Osteoblast (primary cell): Measurements from ENCODE around the gene HUS1B. TPM values are rescaled to one million over a fixed set of nuclear protein-coding genes. Genes with fewer than 3 reads are reported as not detected.

Experiments used
- DNase-seq: peaks from one replicate; pipeline ENCODE4 v3.0.0; 2011; ENCODE audit warnings: low spot score, mixed read lengths; ENCODE audit not compliant: insufficient read length; ENCODE audit errors: missing footprints
- H2AFZ ChIP-seq: 2 replicates; pipeline ENCODE4 v1.6.0; 2011; ENCODE audit warnings: mild to moderate bottlenecking, low read length
- H3K27ac ChIP-seq: 2 replicates; pipeline ENCODE4 v1.5.1; 2011; ENCODE audit warnings: mild to moderate bottlenecking, low read depth, low read length, moderate library complexity
- H3K27me3 ChIP-seq: 2 replicates; pipeline ENCODE4 v1.6.0; 2012; ENCODE audit warnings: mild to moderate bottlenecking, control low read depth, inconsistent platforms, low read length, moderate library complexity; ENCODE audit not compliant: insufficient read depth
- H3K36me3 ChIP-seq: 2 replicates; pipeline ENCODE4 v1.5.1; 2011; ENCODE audit warnings: mild to moderate bottlenecking, low read length, control low read depth, moderate library complexity; ENCODE audit not compliant: insufficient read depth
- H3K4me1 ChIP-seq: 2 replicates; pipeline ENCODE4 v1.5.1; 2011; ENCODE audit warnings: mild to moderate bottlenecking, low read length, control low read depth, moderate library complexity; ENCODE audit not compliant: insufficient read depth
- H3K4me2 ChIP-seq: 2 replicates; pipeline ENCODE4 v1.6.0; 2011; ENCODE audit warnings: mild to moderate bottlenecking, low read length; ENCODE audit not compliant: insufficient read depth
- H3K4me3 ChIP-seq: fragments of 200-600 bp; sonication (generic); 3 replicates; pipeline ENCODE4 v1.5.1; 2012; ENCODE audit warnings: mild to moderate bottlenecking, low read length, inconsistent platforms; ENCODE audit not compliant: insufficient read depth
- H3K79me2 ChIP-seq: 2 replicates; pipeline ENCODE4 v1.6.0; 2012; ENCODE audit warnings: mild to moderate bottlenecking, low read length, control low read depth, inconsistent platforms; ENCODE audit not compliant: insufficient read depth
- H3K9me3 ChIP-seq: 2 replicates; pipeline ENCODE4 v1.5.1; 2011; ENCODE audit warnings: low read depth, low read length, control low read depth
- H4K20me1 ChIP-seq: 2 replicates; pipeline ENCODE4 v1.6.0; 2012; ENCODE audit warnings: mild to moderate bottlenecking, low read length, control low read depth; ENCODE audit not compliant: insufficient read depth
- total RNA-seq: library from RNA; depleted of rRNA; stranded (reverse); fragments of >200 nt; gene quantifications from 2 replicates; pipeline ENCODE4 v1.2.3, GENCODE V29; 2012
- TF ChIP-seq, protein P1 (sequence below): IDR thresholded peaks from 2 replicates; pipeline ENCODE4 v1.5.1; 2011; ENCODE audit warnings: mild to moderate bottlenecking, low read depth, low read length, moderate library complexity; ENCODE audit errors: extremely low read depth

The HUS1B gene
- total RNA-seq, 1 donor = 0.72 TPM

DNA sequence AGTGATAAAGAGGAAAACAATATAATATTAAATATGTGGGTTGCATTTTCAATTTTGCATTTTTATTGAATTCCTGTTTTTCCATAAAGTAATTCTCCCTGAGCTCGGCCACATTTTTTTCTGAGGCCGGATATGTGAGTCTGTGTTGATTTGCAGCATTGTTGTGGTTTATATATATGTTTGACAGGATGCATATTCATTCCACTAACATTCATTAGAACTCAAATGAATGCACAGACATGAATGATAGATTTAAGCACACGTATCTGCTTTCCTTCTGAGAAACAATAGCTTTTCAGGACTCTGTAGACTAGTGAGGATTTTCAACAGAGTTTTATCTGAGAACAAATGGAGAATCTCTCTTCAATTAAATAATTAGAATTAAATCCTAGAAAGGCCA, 46.7 kb upstream of the HUS1B start:
- Histone ChIP-seq H4K20me1 (no peaks in the 10 kb centered on the region), H3K27me3 (peaks cover 23% of the 10 kb centered on the region), H2AFZ (no peak overlapping the region), H3K36me3 (no peaks in the 10 kb centered on the region), H3K4me1 (no peaks in the 10 kb centered on the region), H3K27ac (no peak overlapping the region), H3K9me3 (no peaks in the 10 kb centered on the region), H3K79me2 (no peaks in the 10 kb centered on the region), H3K4me2 (no peak overlapping the region), H3K4me3 (no peak overlapping the region)
- no peak for DNase-seq
- TF ChIP-seq, protein P1, sequence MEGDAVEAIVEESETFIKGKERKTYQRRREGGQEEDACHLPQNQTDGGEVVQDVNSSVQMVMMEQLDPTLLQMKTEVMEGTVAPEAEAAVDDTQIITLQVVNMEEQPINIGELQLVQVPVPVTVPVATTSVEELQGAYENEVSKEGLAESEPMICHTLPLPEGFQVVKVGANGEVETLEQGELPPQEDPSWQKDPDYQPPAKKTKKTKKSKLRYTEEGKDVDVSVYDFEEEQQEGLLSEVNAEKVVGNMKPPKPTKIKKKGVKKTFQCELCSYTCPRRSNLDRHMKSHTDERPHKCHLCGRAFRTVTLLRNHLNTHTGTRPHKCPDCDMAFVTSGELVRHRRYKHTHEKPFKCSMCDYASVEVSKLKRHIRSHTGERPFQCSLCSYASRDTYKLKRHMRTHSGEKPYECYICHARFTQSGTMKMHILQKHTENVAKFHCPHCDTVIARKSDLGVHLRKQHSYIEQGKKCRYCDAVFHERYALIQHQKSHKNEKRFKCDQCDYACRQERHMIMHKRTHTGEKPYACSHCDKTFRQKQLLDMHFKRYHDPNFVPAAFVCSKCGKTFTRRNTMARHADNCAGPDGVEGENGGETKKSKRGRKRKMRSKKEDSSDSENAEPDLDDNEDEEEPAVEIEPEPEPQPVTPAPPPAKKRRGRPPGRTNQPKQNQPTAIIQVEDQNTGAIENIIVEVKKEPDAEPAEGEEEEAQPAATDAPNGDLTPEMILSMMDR = no peak

DNA sequence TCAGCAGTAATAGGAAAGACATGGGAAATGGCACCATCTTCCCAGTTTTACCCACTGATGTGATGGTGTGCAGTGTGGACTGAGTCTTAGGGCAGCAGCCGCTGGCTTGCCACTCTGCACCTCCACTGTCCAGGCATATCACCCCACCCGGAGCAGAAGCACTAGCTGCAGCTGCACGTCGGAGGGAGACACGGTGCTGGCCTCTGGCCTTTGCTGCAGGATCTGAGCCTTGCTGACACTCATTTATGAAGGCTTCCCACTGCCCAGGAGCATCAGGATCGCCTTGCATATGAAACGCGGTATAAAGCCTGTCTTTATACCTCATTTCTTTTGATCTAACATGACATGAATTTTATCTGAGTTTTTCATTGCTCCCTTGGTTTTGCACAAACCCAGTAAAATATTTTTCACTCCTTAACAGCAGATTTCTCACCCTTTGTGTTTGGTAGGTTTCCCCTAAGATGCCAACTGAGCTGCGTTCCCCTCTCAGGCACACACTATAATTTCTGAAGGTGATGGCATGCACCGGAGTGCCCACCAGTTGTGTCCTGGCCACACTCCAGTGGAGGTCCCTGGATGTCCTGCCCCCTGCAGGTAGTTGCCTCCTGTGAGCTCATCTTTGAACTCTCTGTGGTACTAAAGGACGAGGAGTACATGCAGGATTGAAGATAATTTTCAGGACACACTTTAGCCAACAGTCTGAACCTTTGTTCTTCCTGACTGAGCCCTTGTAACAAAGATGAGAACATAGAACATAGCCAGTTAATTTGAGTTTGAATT, 45.0 kb upstream of the HUS1B start:
- H3K27me3 ChIP-seq = peaks cover 14% of the 10 kb centered on the region
- TF ChIP-seq, protein P1 = no peak
- H3K36me3 ChIP-seq = no peaks in the 10 kb centered on the region
- H3K4me2 ChIP-seq = no peak overlapping the region
- H3K9me3 ChIP-seq = no peaks in the 10 kb centered on the region
- no peaks in the 10 kb centered on the region for H3K4me1 ChIP-seq
- no peaks in the 10 kb centered on the region for H3K79me2 ChIP-seq
- H4K20me1 ChIP-seq = no peaks in the 10 kb centered on the region
- H3K4me3 ChIP-seq = no peak overlapping the region
- no peak overlapping the region for H2AFZ ChIP-seq
- no peak overlapping the region for H3K27ac ChIP-seq
- DNase-seq = no peak

DNA sequence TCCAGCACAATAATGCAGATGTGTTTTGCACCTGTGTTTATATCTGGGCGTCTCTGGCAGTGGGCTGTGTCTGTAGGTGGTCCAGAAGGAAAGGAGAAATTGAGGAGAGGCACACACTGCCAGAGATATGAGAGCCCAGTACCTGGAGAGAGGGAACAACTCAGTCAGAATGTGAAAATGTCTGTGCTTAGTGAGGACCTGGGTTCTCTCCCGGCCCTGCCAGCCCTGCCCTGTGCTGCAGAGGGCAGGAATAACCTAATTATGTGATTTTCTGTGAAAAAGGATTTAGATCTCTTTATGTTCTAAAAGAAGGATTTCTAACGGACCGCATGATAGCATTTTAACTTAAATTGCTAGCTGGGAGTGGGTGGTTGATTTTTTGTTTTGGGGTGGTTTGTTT, 44.3 kb upstream of the HUS1B start:
- DNase-seq = no peak
- TF ChIP-seq, protein P1 = no peak

DNA sequence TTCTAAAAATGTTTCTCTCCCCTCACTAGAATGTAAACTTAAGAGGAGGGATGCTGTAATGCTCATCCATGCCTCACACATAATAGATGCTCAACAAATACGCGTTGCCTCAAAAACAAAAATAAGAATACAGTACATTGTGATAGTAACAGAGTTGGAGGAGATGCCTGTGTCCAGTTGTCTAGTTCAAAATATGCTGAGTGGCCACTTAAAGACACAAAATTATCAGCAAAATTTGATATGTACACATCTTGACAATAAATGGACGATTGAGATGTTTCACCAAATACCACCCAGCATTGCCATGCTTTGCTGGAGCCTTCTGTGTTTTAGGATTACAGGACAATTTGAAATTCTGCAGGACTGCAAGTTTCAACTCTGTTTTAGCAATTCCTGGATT, 43.6 kb upstream of the HUS1B start:
- TF ChIP-seq, protein P1 = no peak
- Histone ChIP-seq H4K20me1 (no peaks in the 10 kb centered on the region), H2AFZ (no peak overlapping the region), H3K27me3 (peaks cover 14% of the 10 kb centered on the region), H3K4me1 (no peaks in the 10 kb centered on the region), H3K79me2 (no peaks in the 10 kb centered on the region), H3K36me3 (no peaks in the 10 kb centered on the region), H3K4me3 (no peak overlapping the region), H3K27ac (no peak overlapping the region), H3K4me2 (no peak overlapping the region), H3K9me3 (no peaks in the 10 kb centered on the region)
- DNase-seq = no peak

More for the DNA sequence above, 44.3 kb upstream of the HUS1B start:
- H4K20me1 ChIP-seq = no peaks in the 10 kb centered on the region
- H3K4me3 ChIP-seq = no peak overlapping the region
- no peaks in the 10 kb centered on the region for H3K9me3 ChIP-seq
- H3K27ac ChIP-seq = no peak overlapping the region
- H3K4me2 ChIP-seq = no peak overlapping the region
- H3K36me3 ChIP-seq = no peaks in the 10 kb centered on the region
- no peaks in the 10 kb centered on the region for H3K79me2 ChIP-seq
- no peaks in the 10 kb centered on the region for H3K4me1 ChIP-seq
- H2AFZ ChIP-seq = no peak overlapping the region
- H3K27me3 ChIP-seq = peaks cover 14% of the 10 kb centered on the region
